ENCODE measurements around the gene MTARC1. TPM values are rescaled to one million over a fixed set of nuclear protein-coding genes. Genes with fewer than 3 reads are reported as not detected.

MTARC1 gene
- total RNA-seq, 4 donors from 2014 or later: 44.0 to 96.5 (median 59.7) TPM

DNA sequence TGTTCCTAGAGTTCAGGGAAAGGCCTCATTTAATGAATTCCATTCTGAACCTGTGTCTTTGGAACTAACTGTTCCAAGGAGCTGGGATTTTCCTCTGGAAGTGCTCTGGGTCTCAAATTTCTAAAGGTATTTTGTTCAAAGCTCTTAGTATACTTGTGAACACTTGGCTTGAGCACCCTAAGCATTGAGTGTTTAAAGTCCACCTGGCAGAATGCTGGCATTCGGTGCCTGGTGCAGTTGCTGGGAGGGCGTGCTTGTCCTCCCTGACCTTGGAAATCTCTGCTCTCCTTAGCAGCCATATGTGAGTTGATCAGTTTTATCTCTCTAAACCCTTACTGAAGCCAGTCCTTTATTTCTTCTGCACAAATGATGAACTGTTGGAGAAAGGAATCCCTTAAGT lies 35.6 kb upstream of the MTARC1 start:
- Histone ChIP-seq H3K27ac (peak overlapping the region; percentile 64 to 93 (median 84)), H3K36me3 (peaks cover 10 to 14% of the 10 kb centered on the region in 2 donors), H3K4me3 (replicated peaks in 1 of 3) (no peak overlapping the region), H3K4me1 (peaks cover 20 to 35% of the 10 kb centered on the region in 2 donors), H3K9me3 (no peaks in the 10 kb centered on the region), H3K27me3 (no peaks in the 10 kb centered on the region)
- DNase-seq: peak; percentile 78 to 83
- intact Hi-C loops (cut with DNase I): no loop called here
- 28 to 31% methylated on average over 2 of the region's 2 CpGs for WGBS, 2 donors
- peak in 1 of 2 donors; percentile 82 for TF ChIP-seq POLR2A (IDR thresholded peaks at IDR 0.05)
- TF ChIP-seq, protein P1, sequence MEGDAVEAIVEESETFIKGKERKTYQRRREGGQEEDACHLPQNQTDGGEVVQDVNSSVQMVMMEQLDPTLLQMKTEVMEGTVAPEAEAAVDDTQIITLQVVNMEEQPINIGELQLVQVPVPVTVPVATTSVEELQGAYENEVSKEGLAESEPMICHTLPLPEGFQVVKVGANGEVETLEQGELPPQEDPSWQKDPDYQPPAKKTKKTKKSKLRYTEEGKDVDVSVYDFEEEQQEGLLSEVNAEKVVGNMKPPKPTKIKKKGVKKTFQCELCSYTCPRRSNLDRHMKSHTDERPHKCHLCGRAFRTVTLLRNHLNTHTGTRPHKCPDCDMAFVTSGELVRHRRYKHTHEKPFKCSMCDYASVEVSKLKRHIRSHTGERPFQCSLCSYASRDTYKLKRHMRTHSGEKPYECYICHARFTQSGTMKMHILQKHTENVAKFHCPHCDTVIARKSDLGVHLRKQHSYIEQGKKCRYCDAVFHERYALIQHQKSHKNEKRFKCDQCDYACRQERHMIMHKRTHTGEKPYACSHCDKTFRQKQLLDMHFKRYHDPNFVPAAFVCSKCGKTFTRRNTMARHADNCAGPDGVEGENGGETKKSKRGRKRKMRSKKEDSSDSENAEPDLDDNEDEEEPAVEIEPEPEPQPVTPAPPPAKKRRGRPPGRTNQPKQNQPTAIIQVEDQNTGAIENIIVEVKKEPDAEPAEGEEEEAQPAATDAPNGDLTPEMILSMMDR (IDR thresholded peaks at IDR 0.05): no peak

DNA sequence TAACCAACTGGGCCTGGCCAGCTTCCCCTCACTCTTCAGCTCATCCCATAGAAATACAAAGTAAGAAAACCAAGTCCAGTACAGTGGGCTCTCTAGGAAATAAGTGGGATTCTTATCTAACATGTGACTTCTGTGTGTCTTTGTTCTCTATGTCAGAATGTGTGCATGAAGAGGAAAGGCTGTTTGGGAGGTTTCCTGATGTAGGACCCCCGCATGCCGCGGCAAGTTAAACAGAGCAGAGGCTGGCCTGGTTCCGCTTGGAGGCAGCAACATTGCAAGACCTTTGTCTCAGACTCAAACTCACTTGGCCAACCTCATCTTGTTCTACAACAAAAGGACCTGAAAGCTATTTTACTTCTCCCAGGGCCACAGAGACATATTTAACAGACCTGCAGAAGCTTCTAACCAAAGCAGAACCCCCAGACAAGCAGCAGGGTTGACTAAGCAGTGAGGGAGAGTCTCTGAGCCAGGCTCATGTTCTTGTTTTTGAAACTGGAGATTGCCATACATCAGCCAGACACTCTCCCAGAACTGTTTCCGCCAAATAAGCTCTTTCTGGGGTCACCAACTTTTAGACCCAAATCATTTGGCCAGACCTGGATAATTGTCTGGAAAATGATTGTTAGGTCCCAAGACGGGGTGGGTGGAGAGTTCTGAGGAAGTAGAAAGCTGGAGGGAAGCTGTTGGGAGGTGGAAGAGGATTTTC lies 32.3 kb upstream of the MTARC1 start:
- Histone ChIP-seq H3K36me3 (peaks cover 21 to 29% of the 10 kb centered on the region in 2 donors), H3K4me1 (peaks cover 14 to 26% of the 10 kb centered on the region in 2 donors), H3K27ac (no peak overlapping the region), H3K4me3 (replicated peaks in 1 of 3) (no peak overlapping the region), H3K9me3 (no peaks in the 10 kb centered on the region), H3K27me3 (no peaks in the 10 kb centered on the region)
- WGBS, 2 donors: 80 to 94% methylated on average over 6 of the region's 6 CpGs
- TF ChIP-seq POLR2A (IDR thresholded peaks at IDR 0.05): no peak
- TF ChIP-seq, protein P1 (IDR thresholded peaks at IDR 0.05): no peak
- intact Hi-C loops (cut with DNase I): no loop called here
- DNase-seq: no peak

DNA sequence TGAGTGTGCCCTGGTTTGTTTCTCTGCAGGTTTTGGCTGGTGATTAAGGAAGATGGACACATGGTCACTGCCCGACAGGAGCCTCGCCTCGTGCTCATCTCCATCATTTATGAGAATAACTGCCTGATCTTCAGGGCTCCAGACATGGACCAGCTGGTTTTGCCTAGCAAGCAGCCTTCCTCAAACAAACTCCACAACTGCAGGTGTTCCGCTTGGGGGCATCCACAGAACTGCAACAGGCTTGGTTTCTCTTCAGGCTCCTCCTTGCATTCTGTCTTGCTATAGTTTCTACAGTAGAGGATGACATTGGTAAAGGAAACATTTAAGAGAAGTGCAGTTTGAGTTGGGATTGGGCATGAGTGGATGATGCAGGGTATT lies 31.8 kb upstream of the MTARC1 start:
- Histone ChIP-seq H3K4me1 (peaks cover 14 to 21% of the 10 kb centered on the region in 2 donors), H3K36me3 (peaks cover 21 to 29% of the 10 kb centered on the region in 2 donors), H3K9me3 (no peaks in the 10 kb centered on the region), H3K27me3 (no peaks in the 10 kb centered on the region), H3K4me3 (replicated peaks in 1 of 3) (no peak overlapping the region), H3K27ac (no peak overlapping the region)
- 83 to 89% methylated on average over 4 of the region's 4 CpGs for WGBS, 2 donors
- DNase-seq: no peak
- intact Hi-C loops (cut with DNase I): no loop called here
- TF ChIP-seq, protein P1 (IDR thresholded peaks at IDR 0.05): no peak
- no peak for TF ChIP-seq POLR2A (IDR thresholded peaks at IDR 0.05)

DNA sequence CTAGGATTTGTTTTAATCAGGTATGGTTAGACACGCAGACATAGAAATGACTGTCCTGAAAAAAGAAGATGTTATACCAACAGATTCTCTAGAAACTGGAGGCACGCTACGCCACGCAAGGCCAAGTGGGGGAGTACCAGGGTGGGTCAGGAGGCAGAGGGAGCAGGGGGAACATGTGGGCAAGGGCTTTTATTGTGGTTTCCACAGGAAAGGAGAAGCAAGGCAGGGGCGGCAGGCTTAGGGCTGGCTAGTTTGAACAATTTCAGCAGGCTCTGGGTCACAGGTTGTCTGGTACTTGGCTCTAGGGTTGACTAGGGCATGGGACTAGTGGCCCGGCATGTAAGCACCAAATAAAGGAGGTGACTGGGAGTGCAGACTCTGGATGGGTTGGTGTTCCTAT lies 31.4 kb upstream of the MTARC1 start:
- no peaks in the 10 kb centered on the region for H3K9me3 ChIP-seq
- DNase-seq: no peak
- peaks cover 13 to 21% of the 10 kb centered on the region in 2 donors for H3K4me1 ChIP-seq
- H3K36me3 ChIP-seq: peaks cover 21 to 29% of the 10 kb centered on the region in 2 donors
- TF ChIP-seq POLR2A (IDR thresholded peaks at IDR 0.05): no peak
- TF ChIP-seq, protein P1 (IDR thresholded peaks at IDR 0.05): no peak
- intact Hi-C loops (cut with DNase I): no loop called here
- WGBS, 2 donors: 93% methylated on average over 6 of the region's 6 CpGs
- H3K27me3 ChIP-seq: no peaks in the 10 kb centered on the region
- no peak overlapping the region for H3K4me3 ChIP-seq (replicated peaks in 1 of 3)
- H3K27ac ChIP-seq: no peak overlapping the region

DNA sequence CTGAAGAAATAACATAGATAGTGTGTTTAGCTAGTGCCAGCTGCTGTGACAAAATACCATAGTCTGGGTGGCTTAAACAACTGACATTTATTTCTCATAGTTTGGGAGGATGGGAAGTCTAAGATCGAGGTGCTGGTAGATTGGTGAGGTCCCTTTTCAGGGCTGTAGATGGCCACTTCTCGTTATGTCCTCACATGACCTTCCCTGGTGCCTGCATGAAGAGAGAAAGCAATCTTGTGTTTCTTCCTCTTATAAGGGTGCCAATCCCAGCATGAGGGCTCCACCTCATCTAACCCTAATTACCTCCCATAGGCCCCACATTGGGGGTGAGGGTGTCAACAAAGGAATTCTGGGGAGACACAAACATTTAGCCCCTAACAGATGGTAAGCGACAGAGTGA lies 29.3 kb upstream of the MTARC1 start:
- DNase-seq: no peak
- intact Hi-C loops (cut with DNase I): no loop called here
- Histone ChIP-seq H3K9me3 (no peaks in the 10 kb centered on the region), H3K4me3 (replicated peaks in 1 of 3) (no peak overlapping the region), H3K27me3 (no peaks in the 10 kb centered on the region), H3K36me3 (peaks cover 24 to 33% of the 10 kb centered on the region in 2 donors), H3K4me1 (peaks cover 0 to 7% of the 10 kb centered on the region in 2 donors), H3K27ac (no peak overlapping the region)
- WGBS, 2 donors: 93 to 94% methylated on average over 3 of the region's 3 CpGs
- TF ChIP-seq, protein P1 (IDR thresholded peaks at IDR 0.05): no peak
